ENCODE data around the gene TK1.

DNA sequence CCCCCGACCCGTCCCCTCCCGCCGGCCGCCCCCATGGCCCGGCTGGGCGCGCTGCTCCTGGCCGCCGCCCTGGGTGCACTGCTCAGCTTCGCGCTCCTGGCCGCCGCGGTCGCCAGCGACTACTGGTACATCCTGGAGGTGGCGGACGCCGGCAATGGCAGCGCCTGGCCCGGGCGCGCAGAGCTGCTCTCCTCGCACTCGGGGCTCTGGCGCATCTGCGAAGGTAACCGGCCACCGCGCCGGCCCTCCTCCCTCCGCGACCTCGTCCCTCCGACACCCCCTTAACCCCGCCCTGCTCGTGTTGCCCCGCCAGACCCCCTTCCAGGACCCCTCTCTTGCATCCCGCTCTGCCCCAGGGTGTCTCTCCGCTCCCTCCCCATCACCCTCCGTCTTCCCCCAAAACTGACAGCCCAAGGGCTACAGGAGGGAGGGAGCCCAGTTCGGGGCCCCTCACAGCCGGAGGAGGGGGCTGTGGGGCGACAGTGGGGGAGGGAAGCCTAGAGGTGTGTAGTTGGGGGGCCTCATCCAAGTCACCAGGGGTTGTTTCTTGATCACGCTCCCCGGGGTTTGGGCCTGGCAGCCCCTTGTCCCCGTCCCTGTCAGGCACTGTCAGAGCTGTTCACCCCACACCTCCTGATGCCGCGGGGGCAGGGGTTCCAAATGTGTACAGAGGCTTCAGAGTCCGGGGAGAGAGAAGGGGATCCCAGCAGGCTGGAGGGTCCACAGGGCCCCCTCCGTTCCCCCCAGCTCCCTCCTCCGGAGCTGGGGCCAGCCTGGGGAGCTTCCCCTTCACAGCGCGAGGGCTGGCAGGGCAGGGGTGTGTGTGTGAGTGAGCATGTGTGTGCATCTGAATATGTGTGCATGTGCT lies 45.4 kb upstream of the TK1 start:
- TF ChIP-seq, protein P1, sequence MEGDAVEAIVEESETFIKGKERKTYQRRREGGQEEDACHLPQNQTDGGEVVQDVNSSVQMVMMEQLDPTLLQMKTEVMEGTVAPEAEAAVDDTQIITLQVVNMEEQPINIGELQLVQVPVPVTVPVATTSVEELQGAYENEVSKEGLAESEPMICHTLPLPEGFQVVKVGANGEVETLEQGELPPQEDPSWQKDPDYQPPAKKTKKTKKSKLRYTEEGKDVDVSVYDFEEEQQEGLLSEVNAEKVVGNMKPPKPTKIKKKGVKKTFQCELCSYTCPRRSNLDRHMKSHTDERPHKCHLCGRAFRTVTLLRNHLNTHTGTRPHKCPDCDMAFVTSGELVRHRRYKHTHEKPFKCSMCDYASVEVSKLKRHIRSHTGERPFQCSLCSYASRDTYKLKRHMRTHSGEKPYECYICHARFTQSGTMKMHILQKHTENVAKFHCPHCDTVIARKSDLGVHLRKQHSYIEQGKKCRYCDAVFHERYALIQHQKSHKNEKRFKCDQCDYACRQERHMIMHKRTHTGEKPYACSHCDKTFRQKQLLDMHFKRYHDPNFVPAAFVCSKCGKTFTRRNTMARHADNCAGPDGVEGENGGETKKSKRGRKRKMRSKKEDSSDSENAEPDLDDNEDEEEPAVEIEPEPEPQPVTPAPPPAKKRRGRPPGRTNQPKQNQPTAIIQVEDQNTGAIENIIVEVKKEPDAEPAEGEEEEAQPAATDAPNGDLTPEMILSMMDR (IDR thresholded peaks at IDR 0.05): no peak
- TF ChIP-seq EZH2 (IDR thresholded peaks at IDR 0.05; ENCODE audit: borderline replicate concordance, insufficient read depth, low read depth, low read length, poor library complexity, severe bottlenecking): no peak
